HG03571 (cell line): ENCODE data around the gene POM121L12.

ENCODE experiments used
- ATAC-seq: cut with Tn5 transposase; IDR thresholded peaks from one replicate; pipeline ENCODE4 v1.9.1; 2021; ENCODE audit not compliant: unreplicated experiment

The POM121L12 gene

DNA sequence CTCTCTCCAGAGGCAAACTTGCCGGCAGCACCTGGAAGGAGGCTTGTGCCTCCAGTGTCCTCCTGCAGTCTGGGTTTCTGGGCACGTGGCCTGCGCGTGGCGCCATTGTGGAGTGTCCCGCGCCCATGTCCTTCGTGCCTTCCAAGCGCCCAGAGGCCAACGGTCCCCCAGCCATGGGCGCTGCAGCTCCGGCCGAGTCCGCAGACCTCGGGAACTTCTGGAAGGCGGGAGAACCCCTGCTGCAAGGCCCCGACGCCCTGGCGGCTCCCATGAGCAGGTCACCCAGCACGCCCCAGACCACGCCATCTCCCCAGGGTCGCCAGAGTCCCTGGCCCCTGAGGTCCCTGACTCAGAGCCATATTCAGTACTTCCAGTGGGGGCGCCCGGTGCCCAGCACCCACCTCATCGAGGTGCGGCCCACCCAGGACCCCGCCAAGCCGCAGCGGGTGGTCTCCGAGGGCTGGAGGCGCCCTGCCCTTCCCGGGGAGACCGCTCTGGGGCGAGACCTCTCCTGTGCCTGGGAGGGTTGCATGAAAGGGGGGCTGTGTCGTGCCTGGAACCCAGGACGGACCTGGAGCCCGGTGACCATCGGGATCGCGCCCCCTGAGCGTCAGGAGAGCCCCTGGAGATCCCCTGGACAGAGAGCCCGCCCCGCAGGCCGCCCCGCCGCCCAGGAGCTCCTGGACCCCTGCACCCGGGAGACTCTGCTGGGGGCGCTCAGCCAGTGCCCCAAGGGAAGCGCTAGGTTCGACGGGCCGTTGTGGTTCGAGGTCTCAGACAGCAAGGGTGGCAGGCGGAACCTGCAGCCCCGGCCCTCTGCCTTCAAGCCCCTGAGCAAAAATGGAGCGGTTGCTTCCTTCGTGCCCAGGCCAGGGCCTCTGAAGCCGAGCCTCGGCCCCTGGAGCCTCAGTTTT lies at the start of gene POM121L12:
Gene POM121L12, plus strand, starts transcription at position 135 of the 914 bp plus-strand sequence. Its CDS starts 39 bp downstream, at position 174.
- ATAC-seq: no peak

DNA sequence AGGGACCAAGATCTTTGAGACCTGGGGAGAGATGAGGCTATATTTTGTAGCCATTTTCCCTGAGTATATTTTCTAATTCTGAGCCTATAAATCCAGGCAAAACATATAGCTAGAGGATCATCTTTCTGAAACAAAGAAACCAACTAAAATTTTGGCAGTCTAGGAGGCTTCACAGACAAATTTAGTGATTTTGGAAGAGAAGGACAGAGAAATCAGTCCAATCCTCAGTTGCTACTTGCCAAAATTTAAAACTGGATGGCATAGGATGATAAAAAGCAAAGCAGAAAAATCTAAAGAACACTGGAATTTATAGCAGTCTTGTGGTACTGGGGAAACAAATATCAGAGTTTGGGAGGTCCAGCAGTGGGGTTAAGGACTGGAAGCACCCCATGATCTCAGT lies 43.4 kb upstream of the POM121L12 start:
- no peak for ATAC-seq

DNA sequence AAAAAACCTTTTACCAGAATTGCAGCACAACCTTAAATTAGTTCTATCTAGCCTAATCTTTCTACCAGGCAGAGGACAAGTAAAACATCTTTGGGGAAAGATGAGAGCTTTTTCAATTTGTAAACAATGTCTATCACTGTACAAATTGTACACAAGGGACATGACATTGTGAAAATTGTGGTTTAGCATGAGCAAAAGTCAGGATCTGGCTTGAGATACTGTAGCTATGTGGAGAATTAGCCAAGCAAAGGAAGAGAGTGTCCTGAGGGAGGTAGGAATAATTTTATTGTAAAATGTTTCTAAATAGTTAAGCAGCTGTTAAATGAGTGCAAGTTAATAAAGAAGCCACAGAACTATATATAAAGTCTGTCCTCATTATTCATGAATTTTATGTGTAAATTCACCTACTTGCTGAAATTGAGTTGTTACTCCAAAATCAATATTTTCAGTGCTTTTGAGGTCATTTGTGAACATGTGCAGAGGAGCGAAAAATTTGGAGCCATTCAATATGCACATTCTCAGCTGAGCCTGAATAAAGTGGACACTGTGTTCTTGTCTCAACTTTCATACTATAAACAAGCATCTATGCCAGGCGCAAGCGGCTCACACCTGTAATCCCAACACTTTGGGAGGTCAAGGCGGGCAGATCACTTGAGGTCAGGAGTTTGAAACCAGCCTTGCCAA lies 42.8 kb upstream of the POM121L12 start:
- ATAC-seq: no peak

- ATAC-seq: no peak
These were observed 39.8 kb upstream of the POM121L12 start for GRCh38 chr7:52995676-52996075.

DNA sequence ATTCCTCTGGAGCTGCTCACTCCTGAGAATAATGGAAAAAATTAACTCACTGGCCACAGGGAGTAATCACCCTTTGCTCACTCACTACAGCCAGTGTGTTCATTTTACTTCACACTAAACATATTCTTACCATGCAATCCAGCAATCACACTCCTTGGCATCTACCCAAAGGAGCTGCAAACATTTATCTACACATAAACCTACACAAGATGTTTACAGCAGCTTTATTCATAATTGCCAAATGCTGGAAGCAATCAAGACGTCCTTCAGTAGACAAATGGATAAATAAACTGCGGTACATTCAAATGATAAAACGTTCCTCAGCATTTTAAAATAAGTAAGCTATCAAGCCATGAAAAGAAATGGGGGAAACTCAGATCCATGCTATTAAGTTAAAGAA lies 34.2 kb upstream of the POM121L12 start:
- no peak for ATAC-seq

- ATAC-seq: no peak
These were observed 33.0 kb upstream of the POM121L12 start for GRCh38 chr7:53002389-53002788.

DNA sequence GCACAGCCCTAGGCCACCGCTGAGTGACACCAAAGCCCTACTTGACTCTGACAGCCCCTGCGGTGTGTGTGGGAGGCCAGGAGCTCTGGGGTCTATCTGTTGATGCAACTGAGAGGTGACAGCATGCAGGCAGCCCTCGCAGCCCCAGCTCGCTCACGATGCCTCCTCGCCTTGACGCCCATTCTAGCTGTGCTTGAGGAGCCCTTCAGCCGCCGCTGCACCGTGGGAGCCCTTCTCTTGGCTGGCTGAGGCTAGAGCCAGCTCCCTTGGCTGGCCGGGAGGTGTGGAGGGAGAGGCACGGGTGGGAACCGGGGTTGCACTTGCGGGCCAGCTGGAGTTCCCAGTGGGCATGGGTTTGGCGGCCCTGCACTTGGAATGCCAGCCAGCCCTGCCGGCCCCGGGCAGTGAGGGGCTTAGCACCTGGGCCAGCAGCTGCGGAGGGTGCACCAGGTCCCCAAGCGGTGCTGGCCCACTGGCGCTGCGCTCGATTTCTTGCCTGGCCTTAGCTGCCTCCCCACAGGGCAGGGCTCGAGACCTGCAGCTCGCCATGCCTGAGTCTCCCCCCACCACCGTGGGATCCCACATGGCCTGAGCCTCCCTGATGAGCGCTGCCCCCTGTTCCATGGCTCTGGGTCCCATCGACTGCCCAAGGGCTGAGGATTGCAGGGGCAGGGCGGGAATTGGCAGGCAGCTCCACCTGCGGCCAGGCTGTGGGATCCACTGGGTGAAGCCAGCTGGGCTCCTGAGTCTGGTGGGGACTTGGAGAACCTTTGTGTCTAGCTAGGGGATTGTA lies 31.6 kb upstream of the POM121L12 start:
- ATAC-seq: no peak

GRCh38 chr7:53013925-53014324 lies 21.5 kb upstream of the POM121L12 start:
- ATAC-seq: no peak

- no peak for ATAC-seq
These were observed 20.0 kb upstream of the POM121L12 start for GRCh38 chr7:53015463-53015862.

DNA sequence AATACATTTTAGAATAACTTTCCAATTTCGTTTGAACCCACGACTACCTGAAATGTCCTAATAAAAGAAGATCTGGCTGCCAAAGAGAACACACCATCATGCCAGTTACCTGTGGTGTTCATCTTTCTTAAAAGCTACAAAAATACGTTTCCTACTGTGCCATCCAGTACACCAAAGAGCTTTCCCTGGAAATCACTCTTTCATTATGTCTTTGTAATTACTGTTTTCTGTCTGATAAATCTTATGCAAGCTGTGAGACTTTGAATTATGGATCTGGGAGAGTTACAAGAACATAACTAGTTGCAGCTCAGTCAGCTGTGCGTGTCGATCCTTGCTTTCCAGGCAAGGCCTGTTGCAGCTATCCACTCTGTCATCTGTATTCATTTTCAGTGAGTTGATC lies 12.5 kb upstream of the POM121L12 start:
- no peak for ATAC-seq

- ATAC-seq: no peak
These were observed 13.2 kb downstream of the POM121L12 start for GRCh38 chr7:53048638-53049037.

- no peak for ATAC-seq
These were observed 15.0 kb downstream of the POM121L12 start for GRCh38 chr7:53050433-53050832.

- no peak for ATAC-seq
These were observed 24.2 kb downstream of the POM121L12 start for GRCh38 chr7:53059591-53059990.

GRCh38 chr7:53060066-53060465 lies 24.6 kb downstream of the POM121L12 start:
- ATAC-seq: no peak

GRCh38 chr7:53062796-53063195 lies 27.4 kb downstream of the POM121L12 start:
- no peak for ATAC-seq

DNA sequence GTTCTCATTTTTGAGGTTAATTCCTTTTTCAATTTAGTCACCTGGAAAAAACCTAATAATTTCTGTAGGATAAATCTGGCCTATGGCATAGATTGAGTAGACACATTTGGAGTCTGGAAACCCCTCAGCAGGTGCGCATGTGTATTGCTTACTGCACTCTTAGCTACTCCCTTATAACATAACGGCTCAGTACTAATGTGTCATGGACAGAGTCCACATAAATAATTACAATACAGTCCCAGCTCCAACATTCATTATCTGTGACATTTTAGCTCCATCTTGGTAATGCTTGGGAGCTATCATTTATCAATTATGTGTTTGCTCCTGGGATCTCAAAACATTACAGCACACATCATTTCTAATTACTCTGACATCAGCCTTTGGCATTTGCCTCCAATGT lies 33.2 kb downstream of the POM121L12 start:
- no peak for ATAC-seq

DNA sequence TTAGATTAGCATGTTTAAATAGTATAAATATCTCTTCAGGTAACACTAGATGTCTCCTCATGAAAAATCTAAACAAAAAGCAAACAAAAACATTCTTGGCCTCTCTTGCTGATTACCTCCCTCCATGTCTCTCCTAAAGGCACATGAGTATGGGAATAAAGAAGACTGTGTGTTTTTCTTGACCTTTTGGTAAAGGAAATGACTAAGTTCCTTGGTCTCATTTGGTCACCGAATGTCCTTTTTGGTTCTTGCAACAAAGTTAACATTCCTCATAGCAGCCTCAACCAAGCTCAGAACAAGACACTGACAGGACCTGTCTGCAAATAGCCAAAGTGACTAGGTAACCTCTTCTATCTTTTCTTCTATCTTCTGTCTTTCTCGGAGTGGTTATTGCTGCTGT lies 35.5 kb downstream of the POM121L12 start:
- no peak for ATAC-seq
